CD4-positive, alpha-beta T cell treated with Interferon gamma for 1 hour (primary cell): Measurements from ENCODE around the gene EPS8L1.
"Not testable (repeated sequence)": the region's sequence is repeated elsewhere in the genome, so short reads cannot be mapped to it uniquely, and the experiment has no call there.

Experiments
- DNase-seq: peaks from one replicate; pipeline ENCODE4 v3.0.0-alpha.2; 2020

The EPS8L1 gene

DNA sequence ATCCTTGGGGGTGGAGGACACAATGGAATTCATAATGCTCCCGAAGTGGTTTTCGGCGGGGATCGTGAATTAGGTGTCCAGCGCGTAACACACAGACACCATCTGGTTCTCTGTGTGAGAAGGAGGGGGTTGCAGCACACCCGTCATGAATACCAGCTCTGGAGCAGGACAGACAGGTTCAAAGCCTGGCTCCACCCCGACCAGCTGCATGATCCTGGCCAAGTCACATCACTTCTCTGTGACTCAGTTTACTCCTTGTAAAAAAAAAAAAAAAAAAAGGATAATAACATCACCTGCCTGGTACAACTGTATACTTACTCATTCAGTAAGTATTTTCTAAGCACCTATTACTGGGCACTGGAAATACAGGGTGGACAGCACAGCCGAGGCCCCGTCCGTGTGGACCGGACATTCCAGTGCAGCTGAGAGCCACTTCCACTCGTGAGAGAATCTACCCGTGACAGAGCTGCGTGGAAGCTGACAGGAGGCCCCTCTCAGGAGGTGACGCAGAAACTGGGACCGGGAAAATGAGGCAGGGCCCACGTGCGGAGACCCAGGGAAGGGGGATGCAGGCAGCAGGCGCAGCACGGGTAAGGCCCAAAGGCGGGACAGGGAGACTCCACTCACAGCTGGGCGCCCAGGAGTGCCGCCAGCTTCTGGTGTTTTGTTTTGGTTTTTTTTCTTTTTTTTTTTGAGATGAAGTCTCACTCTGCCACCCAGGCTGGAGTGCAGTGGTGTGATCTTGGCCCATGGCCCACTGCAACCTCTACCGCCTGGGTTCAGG, 24.7 kb upstream of the EPS8L1 start:
- no peak for DNase-seq

DNA sequence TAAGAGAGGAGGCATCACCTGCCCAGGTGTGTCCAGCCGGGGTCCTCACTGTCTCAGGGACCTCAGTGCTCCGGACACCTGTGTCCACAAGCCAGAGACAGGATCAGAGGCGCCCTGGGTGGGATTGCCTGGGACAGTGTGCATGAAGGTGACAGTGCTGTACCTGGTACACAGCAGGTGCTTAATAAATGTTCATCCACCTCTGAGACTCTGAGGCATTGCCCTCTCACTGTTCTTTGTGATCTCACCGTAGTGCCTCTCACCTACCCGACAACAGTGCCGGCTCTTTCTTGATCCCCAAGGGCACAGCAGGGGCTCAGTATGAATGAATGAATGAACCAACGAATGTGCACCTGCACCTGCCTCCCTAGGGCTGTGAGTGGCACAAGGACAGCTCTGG, 21.9 kb upstream of the EPS8L1 start:
- no peak for DNase-seq

DNA sequence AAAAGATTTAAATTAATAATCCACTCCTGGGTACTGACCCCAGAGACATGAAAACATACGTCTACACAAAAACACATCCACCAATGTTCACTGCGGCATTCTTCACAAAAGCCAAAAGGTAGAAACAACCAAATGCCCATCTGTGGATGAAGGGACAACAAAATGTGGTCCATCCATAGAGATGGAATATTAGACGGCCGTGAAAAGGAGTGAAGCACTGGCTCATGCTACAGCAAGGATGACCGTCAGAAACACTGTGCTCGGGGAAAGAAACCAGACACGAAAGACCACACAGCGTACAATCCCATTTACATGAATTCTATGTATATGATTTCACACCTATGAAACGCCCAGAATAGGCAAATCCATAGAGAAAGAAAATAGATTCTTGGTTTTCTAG, 18.8 kb upstream of the EPS8L1 start:
- no peak for DNase-seq

DNA sequence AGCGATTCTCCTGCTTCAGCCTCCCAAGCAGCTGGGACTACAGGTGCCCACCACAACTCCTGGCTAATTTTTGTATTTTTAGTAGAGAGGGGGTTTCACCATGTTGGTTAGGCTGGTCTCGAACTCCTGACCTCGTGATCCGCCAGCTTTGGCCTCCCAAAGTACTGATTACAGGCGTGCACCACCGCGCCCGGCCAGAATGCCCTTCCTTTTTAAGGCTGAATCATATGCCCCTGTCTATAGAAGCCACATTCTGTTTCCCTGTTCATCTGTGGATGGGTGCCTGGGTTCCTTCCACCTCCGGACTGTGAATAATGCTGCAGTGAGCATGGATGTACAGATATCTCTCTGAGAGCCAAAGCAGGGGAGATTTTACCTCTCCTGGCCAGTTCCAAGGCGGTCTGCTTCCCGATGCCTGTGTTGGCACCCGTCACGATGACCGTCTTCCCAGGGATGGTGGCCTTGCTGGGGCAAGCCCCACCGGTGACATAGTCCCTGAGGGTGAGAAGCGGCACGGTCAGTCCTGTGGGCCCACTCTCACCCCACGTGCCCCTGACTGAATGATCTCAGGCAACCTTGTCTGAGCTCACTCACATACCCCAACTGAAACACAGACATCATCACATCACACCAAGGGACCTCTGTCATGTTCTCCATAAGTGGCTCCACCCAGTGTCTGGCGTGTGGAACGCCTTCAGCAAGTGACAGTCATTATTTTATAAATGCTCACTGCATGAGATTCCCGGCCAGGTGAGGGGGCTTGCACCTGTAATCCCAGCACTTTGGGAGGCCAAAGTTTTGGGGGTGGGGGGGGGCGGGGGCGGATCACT, 16.7 kb upstream of the EPS8L1 start:
- no peak for DNase-seq

DNA sequence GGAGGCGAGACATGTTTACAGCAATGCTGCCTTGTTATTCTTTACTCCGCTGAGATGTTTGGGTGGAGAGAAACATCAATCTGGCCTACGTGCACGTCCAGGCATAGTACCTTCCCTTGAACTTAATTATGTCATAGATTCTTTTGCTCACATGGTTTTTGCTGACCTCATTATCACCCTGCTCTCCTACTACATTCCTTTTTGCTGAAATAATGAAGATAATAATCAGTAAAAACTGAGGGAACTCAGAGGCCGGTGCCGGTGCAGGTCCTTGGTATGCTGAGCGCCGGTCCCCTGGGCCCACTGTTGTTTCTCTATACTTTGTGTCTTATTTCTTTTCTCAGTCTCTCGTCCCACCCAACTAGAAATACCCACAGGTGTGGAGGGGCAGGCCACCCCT, 15.4 kb upstream of the EPS8L1 start:
- DNase-seq: not testable (repeated sequence)

DNA sequence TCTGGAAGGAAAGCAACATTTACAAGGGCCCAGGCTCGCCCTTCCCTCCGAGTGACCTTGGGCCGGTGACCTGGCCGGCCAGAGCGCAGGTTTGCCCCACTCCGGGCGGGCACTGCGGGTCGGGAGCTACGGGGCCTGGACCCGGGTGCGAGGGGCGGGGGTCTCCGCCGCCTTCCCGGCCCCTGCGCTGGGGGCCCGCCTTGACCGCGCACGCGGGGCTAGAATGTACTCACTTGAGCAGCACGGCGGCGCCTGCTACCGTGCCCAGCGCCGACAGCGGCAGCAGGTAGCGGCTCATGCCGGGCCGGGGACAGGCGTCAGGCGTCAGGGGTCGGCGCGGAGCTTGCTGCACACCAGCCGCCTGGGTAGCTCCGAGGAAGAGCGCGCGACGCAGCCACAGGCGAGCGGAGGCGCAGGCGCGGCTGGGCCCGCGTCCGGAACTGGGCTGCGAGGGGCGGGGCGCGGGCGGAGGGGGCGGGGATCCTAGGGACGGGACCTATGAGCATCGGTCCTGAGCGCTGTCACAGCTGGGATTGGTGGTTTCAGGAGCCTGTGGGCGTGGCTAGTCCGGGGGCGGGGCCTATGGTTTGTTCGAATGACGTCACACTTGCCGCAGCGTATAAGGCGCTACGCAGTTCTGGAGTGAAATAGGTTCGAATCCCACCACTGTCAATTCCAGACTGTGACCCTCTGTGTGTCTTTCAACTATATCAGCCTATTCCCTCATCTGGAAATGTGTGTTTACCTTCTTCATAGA, 12.8 kb upstream of the EPS8L1 start, which contains the start of gene RDH13:
TSS of gene RDH13 (minus strand) at position 414 of the 757 bp plus-strand sequence. CDS start at position 298, 116 bp downstream.
- DNase-seq: peak; percentile 98

DNA sequence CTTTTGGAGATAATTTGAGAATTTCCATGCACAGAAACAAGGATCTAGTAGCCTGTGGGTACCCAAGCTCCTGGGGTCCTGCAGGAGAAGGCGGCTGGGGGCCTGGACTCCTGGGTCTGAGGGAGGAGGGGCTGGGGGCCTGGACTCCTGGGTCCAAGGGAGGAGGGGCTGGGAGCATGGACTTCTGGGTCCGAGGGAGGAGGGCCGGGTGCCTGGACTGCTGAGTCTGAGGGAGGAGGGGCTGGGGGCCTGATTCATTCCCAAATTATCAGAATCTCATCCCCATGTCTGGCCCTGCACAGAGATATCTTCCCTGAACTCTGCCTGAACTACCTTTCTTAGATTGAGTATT, 12.2 kb upstream of the EPS8L1 start:
- DNase-seq: no peak

DNA sequence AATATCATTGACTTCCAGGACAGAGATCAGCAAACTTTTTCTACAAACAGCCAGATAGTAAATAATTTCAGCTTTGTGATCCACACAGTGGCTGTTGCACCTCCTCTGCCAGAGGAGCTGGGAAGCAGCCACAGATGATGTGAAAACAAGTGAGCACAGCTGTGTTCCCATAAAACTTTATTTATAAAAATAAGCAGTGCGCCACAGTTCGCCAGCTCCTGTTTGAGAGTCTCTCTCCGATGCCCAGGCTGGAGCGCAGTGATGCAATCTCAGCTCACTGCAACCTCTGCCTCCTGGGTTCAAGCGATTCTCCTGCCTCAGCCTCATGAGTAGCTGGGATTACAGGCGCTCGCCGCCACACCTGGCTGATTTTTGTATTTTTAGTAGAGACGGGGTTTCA, 10.2 kb upstream of the EPS8L1 start:
- not testable (repeated sequence) for DNase-seq

DNA sequence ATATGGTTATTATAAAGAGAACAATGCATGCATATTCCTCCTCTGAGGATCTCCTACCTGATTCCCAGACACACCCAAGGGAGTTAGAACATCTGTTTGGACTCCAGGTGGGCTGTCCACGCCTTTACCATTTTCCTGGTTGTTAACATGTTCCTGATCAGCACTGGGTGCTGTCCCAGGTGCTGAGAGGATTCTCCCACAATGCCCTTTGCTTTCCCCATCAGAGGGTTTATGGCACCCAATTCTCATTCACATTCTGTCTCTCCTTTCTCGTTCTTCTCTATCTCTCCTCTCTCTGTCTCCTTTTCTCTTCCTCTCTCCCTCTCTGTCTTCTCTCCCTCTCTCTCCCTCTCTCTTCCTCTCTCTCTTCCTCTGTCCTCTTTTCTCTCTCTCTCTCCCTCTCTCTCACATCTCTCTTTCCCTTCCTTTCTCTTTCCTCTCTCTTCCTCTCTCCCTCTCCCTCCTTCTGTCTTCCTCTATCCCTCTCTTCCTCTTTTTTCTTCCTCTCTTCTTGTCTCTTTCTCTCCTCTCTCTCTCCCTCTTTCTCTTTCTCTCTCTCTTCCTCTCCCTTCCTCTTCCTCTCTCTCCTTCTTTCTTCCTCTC, 9.5 kb upstream of the EPS8L1 start:
- DNase-seq: no peak

DNA sequence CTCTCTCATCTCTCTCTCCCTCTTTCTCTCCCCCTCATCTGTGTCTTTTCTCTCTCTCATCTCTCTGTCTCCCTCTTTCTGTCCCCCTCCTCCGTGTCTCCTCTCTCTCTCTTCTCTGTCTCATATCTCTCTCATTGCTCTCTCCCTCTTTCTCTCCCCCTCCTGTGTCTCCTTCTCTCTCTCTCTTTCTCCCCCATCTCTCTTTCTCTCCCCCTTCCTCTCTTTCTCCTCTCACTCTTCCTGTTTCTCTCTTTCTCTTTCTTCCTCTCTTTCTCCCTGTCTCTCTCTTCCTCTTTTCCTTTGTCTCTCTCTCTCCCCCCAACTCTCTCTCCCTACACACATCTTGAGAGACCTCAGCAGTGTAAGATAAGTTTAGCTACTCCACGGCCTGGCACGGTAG, 7.8 kb upstream of the EPS8L1 start:
- DNase-seq: no peak

DNA sequence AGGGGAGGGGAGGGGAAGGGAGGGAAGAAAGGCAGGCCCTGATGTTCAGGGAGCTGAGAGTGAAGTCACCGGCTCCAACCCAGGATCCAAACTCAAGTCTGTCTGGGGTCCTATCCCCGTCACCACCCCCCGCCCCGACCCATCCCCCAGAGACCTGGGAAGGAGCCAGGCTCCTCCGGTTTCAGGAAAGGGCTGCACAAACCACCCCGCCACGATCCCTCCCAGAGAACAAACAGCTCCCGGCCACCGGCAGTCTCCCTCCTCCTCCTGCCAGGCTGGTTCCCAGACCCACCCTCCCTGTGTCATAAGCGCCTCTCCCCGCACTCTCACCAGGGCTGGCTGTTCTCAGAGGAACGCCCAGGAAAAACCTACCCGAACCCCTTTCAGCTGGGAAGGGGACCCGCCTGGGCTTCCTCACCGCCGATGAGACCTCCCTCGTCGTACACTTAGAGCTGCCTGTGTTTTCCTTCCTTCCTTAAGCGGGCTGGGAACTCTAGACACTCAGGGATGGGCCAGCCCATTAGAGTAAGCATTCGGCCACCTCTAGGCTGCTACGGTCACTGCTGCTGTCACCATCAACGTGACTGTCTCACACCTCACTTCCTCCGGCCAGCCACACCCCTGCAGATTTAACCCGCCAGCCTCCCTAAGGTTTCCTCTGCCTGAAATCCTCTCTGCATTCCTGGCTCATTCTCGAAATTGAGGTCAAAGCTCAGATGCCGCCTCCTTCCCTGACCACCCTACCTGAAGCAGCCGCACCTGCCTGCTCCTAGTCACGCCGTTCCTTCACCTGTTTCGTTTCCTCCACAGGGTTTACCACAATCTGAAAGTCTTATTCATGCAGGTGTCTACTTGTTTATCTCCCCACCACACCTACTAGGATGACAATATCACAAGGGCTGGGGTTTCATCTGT, 6.5 kb upstream of the EPS8L1 start:
- DNase-seq: no peak

DNA sequence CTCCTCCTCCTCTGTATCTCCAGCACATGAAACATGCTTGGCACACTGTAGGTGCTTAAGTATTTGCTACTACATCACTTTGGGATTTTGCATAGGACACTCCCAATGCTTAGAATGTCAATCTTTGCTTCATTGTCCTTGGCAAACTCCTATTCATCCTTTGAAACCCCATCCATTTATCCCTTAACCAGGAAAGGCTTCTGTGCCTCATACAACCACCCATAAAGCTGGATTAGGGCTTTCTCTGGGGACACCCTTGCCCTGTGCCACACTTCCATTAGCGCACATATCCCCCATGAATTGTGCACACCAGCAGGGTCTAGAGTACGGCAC, 5.8 kb upstream of the EPS8L1 start:
- DNase-seq: no peak

DNA sequence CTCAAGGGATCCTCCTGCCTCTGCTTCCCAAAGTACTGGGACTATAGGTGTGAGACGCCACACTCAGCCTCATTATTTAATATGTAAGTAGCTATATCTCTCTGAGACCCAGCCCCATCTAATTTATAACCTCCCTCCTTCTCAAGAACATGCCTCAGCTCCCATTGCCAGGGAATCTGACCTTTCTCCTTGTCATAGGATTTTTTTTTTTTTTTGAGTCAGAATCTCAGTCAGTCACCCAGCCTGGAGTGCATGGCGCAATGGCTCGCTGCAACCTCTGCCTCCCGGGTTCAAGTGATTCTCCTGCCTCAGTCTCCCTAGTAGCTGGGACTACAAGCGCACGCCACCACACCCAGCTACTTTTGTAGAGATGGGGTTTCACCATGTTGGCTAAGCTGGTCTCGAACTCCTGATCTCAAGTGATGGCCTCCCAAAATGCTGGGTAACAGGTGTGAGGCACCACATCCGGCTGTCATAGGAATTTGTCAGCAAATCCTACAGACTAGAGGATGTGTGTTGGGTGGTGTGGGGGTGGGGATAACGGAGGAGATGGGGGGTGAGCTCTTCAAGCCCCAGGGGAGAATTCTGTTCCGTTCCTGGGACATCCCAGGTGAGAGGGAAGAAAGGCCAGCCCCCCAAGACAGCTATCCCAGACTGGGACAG, 5.1 kb upstream of the EPS8L1 start:
- no peak for DNase-seq

DNA sequence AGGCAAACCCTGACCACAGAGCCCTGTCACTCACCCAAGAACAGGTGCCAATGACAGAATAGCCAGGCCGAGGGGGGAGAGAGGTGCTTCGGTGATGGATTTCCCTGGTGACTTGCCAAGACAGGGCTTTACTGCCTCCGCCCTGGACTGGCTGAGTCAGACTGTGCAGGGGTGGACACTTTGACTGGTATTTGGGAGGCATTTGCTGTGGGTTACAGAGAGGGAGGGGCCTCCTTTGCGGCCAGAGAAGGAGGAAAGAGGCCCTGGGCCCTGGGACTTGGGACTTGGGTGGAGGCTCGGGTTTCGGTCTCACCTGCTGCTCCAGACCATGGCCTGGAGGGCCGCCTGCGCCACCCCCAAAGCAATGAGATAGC, 4.6 kb upstream of the EPS8L1 start:
- no peak for DNase-seq

DNA sequence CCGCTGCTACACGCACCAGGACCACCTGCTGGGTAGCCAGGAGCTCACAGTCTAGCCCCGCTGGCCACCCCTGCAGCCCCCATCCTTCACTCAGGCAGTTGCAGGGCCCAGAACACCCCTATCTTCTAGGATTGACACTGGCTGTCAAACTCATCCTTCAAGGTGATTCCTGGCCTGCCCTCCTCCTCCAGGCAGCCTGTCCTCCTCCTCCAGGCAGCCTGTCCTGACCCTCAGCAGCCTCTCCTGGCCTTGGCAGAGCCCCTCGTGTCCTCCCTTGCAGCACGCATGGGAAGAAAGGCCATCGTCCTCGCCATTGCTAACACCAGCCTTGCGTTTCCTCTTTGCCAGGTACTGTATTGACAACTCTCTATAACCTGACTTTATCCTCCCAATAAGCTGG, 3.8 kb upstream of the EPS8L1 start:
- no peak for DNase-seq

DNA sequence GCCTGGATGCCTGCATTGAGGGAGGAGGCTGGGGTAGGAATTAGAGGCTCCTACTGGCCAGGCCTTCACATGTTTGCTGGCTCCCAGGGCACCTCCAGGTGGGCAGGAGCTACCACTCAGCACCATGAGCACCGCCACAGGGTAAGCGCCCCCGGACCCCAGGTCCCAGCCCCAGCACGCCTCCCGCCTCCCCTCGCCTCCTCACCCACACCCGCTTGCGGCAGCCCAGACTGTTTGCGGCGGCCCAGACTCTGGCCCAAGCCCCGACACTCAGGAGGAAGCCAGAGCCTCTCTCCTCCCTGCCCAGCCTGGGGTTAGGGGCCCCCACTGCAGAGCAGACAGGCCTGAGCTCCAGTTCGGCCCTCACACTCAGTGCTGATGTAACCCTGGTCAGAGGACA, 652 bp downstream of the EPS8L1 start:
- DNase-seq: no peak

DNA sequence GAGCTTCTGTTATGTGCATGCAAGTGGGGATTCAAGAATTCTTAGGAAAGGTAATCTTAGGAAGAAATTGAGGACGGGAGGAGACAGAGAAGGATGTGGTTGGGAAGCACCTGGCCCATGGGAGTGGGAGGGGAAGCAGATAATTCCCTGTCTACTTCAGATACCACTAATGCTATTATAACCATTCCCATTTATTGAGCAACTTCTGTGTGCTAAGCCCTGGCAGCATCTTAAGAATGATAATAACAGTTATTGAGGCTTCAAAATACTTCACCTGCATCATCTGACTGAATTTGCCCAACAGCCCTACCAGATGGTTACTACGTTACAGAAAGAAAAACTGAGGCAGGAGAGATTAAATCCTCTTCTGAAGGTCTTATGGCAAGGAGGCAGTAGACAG, 1.4 kb downstream of the EPS8L1 start:
- no peak for DNase-seq

DNA sequence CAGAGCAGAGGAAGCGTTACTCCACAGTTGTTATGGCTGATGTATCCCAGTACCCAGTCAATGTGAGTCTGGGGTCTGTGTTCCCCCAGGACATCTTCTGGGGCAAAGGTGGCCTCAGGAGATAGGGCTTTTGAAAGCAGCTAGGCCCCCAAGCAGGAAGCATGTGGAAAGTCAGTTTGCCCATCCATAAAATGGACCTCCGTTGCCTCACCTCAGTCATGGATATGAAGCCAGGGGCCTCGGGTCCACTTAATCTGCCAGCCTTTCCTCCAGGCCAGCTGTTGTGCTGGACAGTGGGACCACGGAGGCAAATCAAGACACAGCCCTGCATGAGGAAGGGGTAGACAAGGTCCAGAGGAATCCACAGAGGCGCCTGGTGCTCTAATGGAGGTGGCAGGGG, 3.3 kb downstream of the EPS8L1 start:
- no peak for DNase-seq

DNA sequence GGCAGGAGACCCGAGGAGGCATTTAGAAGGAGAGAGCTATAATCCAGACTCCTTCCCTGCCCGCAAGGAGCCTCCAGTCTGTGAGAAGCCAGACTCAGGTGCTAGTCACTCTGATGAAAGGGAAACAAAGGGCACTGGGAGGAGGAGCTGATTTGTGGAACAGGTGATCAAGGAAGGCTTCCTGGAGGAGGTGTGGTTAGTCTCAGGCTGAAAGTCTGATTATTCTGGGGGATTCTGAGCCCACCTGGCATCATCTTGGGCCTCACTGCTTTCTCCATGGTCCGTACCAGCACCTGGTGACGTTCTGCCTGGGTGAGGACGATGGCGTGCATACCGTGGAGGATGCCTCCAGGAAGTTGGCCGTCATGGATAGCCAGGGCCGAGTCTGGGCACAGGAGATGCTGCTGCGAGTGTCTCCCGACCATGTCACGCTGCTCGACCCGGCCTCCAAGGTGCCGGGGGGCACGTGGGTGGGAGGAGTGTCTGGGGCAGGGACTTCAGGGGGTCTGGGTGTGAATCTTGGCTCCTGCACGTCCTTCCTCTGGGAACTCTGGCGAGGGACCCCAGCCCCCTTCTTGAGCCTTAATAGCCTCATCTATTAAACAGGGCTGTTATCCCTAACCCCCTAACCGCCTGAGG, 3.9 kb downstream of the EPS8L1 start:
- no peak for DNase-seq

DNA sequence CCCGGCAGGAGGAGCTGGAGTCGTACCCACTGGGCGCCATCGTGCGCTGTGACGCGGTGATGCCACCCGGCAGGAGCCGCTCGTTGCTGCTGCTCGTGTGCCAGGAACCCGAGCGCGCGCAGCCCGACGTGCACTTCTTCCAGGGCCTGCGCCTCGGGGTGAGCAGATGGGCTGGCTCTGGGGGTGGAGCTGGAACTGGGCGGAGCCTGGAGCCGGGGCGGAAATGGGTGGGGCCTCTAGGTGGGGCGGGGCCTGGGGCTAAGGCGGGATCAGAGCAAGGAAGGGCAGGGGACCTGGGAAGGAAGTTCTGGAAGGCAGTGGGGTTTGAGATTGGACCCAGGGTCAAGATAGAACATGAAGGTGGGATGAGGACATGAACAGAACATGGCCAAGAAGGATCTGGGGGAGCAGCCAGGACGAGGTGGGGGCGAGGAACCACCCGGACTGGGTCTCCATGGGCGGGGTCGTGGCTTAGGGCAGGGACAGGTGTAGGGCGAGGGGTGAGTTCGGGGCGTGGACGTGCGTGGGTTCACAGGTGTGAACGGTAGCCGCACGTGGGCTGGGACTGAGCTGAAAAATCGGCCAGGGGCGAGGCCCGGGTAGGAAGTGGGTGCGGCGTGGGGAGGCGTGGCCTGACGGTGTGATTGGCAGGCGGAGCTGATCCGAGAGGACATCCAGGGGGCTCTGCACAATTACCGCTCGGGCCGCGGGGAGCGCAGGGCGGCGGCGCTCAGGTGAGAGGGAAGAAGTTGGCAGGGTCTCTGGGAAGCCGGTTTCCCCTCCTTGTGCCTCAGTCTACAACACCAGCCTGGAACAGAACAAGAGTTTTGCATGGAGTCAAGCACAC, 4.7 kb downstream of the EPS8L1 start:
- DNase-seq: peak; percentile 63
